Cardiac septum (tissue), 1 donor: ENCODE measurements around the gene LTBP4. TPM values are rescaled to one million over a fixed set of nuclear protein-coding genes. Genes with fewer than 3 reads are reported as not detected.

Experiments
- DNase-seq: peaks from one replicate; pipeline ENCODE4 v3.0.0-alpha.2; 2020; ENCODE audit warnings: low spot score
- intact Hi-C: fragments of 100-400 bp; cut with DNase I; formaldehyde crosslinking; loops from one replicate; pipeline ENCODE4 v1.14.0; 2022
- total RNA-seq: library from RNA; stranded (reverse); fragmentation: NEBNext Ultra II Directional; extraction: Animal tissue kit (Norgen Biotek cat#: 25700); gene quantifications from one replicate; pipeline ENCODE4 v1.2.1, GENCODE V29; 2021
- donor health status: DM: no; HTN: no; CAD: no.

The LTBP4 gene
- total RNA-seq, 1 donor from 2014 or later: 216 TPM

GRCh38 chr19:40674291-40674690 is 73.1 kb downstream of the LTBP4 start:
- intact Hi-C loops: no loop called here

GRCh38 chr19:40677156-40677555 is 76.0 kb downstream of the LTBP4 start:
- intact Hi-C loops: no loop called here
- no peak for DNase-seq

More at GRCh38 chr19:40674291-40674690, 73.1 kb downstream of the LTBP4 start:
- DNase-seq: peak; percentile 66

Other genes with a start within 250 kb of the LTBP4 start
- gene HIPK4, start 211.2 kb upstream of the LTBP4 start, total RNA-seq: 0.08 TPM
- gene PRX, start 188.0 kb upstream of the LTBP4 start, total RNA-seq: 3.5 TPM
- gene SERTAD1, start 175.4 kb upstream of the LTBP4 start, total RNA-seq: 16.7 TPM
- gene SERTAD3, start 157.0 kb upstream of the LTBP4 start, total RNA-seq: 33.9 TPM
- 81.6 TPM for gene BLVRB, start 135.6 kb upstream of the LTBP4 start, total RNA-seq
- 5.1 TPM for gene SPTBN4, start 134.4 kb upstream of the LTBP4 start, total RNA-seq
- gene SHKBP1, start 24.5 kb upstream of the LTBP4 start, total RNA-seq: 28.6 TPM
- gene NUMBL, start 89.3 kb downstream of the LTBP4 start, total RNA-seq: 20.7 TPM
- gene COQ8B, start 115.5 kb downstream of the LTBP4 start, total RNA-seq: 18.1 TPM
- gene ITPKC, start 115.7 kb downstream of the LTBP4 start, total RNA-seq: 10.0 TPM
- 9.2 TPM for gene ACTMAP, start 149.1 kb downstream of the LTBP4 start, total RNA-seq
- gene SNRPA, start 149.8 kb downstream of the LTBP4 start, total RNA-seq: 32.9 TPM
- gene MIA, start 174.2 kb downstream of the LTBP4 start, total RNA-seq: 1.00 TPM
- gene RAB4B, start 176.9 kb downstream of the LTBP4 start, total RNA-seq: 16.9 TPM
- gene EGLN2, start 197.8 kb downstream of the LTBP4 start, total RNA-seq: 48.4 TPM
- not detected for gene CYP2A6, start 249.1 kb downstream of the LTBP4 start, total RNA-seq